ENCODE measurements around the gene CDC25B. TPM values are rescaled to one million over a fixed set of nuclear protein-coding genes. Genes with fewer than 3 reads are reported as not detected.

Gene CDC25B
- total and polyA plus RNA-seq, 2 of the 13 experiments (the other 11 are each of a cell fraction or from before 2014, with no cell fraction given) = 14.5 to 19.4 TPM

DNA sequence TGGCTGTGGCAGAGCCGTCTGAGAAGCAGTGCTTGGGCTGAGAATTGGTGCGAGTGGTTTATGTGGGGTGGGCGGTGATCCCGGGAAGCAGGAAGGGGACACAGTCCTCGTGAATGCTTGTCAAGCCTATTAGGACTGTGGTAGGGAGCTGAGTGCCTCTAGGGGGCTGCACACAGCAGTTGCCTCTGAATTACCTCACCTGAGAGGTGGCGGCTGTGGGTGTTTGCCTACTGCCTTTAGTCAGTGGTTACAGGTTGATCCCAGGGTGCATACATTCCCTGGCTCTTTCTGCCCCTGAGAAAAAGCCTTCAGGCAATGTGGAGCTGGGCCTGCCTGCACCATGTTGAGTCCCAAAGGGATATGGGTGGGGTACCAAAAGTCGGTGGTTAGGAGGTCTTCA lies 29.4 kb downstream of the CDC25B start (continued):
- TF ChIP-seq ZBTB4 (CRISPR knock-in tag; IDR thresholded peaks at IDR 0.05; ENCODE audit: borderline replicate concordance) (no peak), ATM (IDR thresholded peaks at IDR 0.05; ENCODE audit: borderline replicate concordance) (no peak), ADNP (CRISPR knock-in tag; IDR thresholded peaks at IDR 0.05) (no peak), PCBP2 (optimal IDR thresholded peaks at IDR 0.05; ENCODE audit: low read depth, low read length, poor library complexity, severe bottlenecking) (no peak), POLR2A (IDR thresholded peaks at IDR 0.05; ENCODE audit: insufficient read depth in 1 of 2, low read depth in 2 of 2, low read length in 2 of 2) (peak in 1 of 2 experiments; percentile 26; a peak in 1 of 4 replicates), RFX5 (IDR thresholded peaks at IDR 0.05; ENCODE audit: low read depth, low read length) (no peak), NR3C1 (CRISPR knock-in tag; IDR thresholded peaks at IDR 0.05) (no peak), TBX2 (CRISPR knock-in tag; IDR thresholded peaks at IDR 0.05; ENCODE audit: borderline replicate concordance) (no peak)
- TF ChIP-seq, protein P1, sequence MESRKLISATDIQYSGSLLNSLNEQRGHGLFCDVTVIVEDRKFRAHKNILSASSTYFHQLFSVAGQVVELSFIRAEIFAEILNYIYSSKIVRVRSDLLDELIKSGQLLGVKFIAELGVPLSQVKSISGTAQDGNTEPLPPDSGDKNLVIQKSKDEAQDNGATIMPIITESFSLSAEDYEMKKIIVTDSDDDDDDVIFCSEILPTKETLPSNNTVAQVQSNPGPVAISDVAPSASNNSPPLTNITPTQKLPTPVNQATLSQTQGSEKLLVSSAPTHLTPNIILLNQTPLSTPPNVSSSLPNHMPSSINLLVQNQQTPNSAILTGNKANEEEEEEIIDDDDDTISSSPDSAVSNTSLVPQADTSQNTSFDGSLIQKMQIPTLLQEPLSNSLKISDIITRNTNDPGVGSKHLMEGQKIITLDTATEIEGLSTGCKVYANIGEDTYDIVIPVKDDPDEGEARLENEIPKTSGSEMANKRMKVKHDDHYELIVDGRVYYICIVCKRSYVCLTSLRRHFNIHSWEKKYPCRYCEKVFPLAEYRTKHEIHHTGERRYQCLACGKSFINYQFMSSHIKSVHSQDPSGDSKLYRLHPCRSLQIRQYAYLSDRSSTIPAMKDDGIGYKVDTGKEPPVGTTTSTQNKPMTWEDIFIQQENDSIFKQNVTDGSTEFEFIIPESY (CRISPR knock-in tag; IDR thresholded peaks at IDR 0.05) = peak; percentile 64
- TF ChIP-seq, protein P2, sequence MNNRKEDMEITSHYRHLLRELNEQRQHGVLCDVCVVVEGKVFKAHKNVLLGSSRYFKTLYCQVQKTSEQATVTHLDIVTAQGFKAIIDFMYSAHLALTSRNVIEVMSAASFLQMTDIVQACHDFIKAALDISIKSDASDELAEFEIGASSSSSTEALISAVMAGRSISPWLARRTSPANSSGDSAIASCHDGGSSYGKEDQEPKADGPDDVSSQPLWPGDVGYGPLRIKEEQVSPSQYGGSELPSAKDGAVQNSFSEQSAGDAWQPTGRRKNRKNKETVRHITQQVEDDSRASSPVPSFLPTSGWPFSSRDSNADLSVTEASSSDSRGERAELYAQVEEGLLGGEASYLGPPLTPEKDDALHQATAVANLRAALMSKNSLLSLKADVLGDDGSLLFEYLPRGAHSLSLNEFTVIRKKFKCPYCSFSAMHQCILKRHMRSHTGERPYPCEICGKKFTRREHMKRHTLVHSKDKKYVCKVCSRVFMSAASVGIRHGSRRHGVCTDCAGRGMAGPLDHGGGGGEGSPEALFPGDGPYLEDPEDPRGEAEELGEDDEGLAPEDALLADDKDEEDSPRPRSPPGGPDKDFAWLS (CRISPR knock-in tag; IDR thresholded peaks at IDR 0.05; ENCODE audit: borderline replicate concordance) = no peak
- TF ChIP-seq, protein P3, sequence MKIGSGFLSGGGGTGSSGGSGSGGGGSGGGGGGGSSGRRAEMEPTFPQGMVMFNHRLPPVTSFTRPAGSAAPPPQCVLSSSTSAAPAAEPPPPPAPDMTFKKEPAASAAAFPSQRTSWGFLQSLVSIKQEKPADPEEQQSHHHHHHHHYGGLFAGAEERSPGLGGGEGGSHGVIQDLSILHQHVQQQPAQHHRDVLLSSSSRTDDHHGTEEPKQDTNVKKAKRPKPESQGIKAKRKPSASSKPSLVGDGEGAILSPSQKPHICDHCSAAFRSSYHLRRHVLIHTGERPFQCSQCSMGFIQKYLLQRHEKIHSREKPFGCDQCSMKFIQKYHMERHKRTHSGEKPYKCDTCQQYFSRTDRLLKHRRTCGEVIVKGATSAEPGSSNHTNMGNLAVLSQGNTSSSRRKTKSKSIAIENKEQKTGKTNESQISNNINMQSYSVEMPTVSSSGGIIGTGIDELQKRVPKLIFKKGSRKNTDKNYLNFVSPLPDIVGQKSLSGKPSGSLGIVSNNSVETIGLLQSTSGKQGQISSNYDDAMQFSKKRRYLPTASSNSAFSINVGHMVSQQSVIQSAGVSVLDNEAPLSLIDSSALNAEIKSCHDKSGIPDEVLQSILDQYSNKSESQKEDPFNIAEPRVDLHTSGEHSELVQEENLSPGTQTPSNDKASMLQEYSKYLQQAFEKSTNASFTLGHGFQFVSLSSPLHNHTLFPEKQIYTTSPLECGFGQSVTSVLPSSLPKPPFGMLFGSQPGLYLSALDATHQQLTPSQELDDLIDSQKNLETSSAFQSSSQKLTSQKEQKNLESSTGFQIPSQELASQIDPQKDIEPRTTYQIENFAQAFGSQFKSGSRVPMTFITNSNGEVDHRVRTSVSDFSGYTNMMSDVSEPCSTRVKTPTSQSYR (CRISPR knock-in tag; IDR thresholded peaks at IDR 0.05; ENCODE audit: borderline replicate concordance) = no peak
- TF ChIP-seq, protein P4, sequence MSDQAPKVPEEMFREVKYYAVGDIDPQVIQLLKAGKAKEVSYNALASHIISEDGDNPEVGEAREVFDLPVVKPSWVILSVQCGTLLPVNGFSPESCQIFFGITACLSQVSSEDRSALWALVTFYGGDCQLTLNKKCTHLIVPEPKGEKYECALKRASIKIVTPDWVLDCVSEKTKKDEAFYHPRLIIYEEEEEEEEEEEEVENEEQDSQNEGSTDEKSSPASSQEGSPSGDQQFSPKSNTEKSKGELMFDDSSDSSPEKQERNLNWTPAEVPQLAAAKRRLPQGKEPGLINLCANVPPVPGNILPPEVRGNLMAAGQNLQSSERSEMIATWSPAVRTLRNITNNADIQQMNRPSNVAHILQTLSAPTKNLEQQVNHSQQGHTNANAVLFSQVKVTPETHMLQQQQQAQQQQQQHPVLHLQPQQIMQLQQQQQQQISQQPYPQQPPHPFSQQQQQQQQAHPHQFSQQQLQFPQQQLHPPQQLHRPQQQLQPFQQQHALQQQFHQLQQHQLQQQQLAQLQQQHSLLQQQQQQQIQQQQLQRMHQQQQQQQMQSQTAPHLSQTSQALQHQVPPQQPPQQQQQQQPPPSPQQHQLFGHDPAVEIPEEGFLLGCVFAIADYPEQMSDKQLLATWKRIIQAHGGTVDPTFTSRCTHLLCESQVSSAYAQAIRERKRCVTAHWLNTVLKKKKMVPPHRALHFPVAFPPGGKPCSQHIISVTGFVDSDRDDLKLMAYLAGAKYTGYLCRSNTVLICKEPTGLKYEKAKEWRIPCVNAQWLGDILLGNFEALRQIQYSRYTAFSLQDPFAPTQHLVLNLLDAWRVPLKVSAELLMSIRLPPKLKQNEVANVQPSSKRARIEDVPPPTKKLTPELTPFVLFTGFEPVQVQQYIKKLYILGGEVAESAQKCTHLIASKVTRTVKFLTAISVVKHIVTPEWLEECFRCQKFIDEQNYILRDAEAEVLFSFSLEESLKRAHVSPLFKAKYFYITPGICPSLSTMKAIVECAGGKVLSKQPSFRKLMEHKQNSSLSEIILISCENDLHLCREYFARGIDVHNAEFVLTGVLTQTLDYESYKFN (CRISPR knock-in tag; conservative IDR thresholded peaks at IDR 0.05) = no peak
- TF ChIP-seq, protein P5, sequence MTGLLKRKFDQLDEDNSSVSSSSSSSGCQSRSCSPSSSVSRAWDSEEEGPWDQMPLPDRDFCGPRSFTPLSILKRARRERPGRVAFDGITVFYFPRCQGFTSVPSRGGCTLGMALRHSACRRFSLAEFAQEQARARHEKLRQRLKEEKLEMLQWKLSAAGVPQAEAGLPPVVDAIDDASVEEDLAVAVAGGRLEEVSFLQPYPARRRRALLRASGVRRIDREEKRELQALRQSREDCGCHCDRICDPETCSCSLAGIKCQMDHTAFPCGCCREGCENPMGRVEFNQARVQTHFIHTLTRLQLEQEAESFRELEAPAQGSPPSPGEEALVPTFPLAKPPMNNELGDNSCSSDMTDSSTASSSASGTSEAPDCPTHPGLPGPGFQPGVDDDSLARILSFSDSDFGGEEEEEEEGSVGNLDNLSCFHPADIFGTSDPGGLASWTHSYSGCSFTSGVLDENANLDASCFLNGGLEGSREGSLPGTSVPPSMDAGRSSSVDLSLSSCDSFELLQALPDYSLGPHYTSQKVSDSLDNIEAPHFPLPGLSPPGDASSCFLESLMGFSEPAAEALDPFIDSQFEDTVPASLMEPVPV (CRISPR knock-in tag; IDR thresholded peaks at IDR 0.05) = no peak

Measured in HepG2 (cell line).